Measurements from ENCODE around the gene HBE1. TPM values are rescaled to one million over a fixed set of nuclear protein-coding genes. Genes with fewer than 3 reads are reported as not detected.

HBE1 gene
- polyA plus RNA-seq, 3 donors: 7.4 to 13.8 (median 8.1) TPM

- no peak for DNase-seq (ENCODE audit: low read depth in 3 of 3, low spot score in 2 of 3)
Observed at GRCh38 chr11:5238486-5238885, 31.3 kb downstream of the HBE1 start.

- no peak for DNase-seq (ENCODE audit: low read depth in 3 of 3, low spot score in 2 of 3)
Observed at GRCh38 chr11:5237420-5237819, 32.3 kb downstream of the HBE1 start.

GRCh38 chr11:5235364-5236095, 34.2 kb downstream of the HBE1 start:
- no peak for DNase-seq (ENCODE audit: low read depth in 3 of 3, low spot score in 2 of 3)

- no peak for DNase-seq (ENCODE audit: low read depth in 3 of 3, low spot score in 2 of 3)
Observed at GRCh38 chr11:5234381-5234834, 35.3 kb downstream of the HBE1 start, which contains the start of gene HBD. Gene HBD, minus strand, starts transcription at chr11:5234483. Its CDS starts 50 bp downstream, at chr11:5234433.

GRCh38 chr11:5233307-5233706, 36.4 kb downstream of the HBE1 start:
- no peak for DNase-seq (ENCODE audit: low read depth in 3 of 3, low spot score in 2 of 3)

- DNase-seq (ENCODE audit: low read depth in 3 of 3, low spot score in 2 of 3): no peak
Observed at GRCh38 chr11:5232821-5233220, 36.9 kb downstream of the HBE1 start.

GRCh38 chr11:5232176-5232575, 37.6 kb downstream of the HBE1 start:
- no peak for DNase-seq (ENCODE audit: low read depth in 3 of 3, low spot score in 2 of 3)

- no peak for DNase-seq (ENCODE audit: low read depth in 3 of 3, low spot score in 2 of 3)
Observed at GRCh38 chr11:5231111-5231510, 38.6 kb downstream of the HBE1 start.

- DNase-seq (ENCODE audit: low read depth in 3 of 3, low spot score in 2 of 3): no peak
Observed at GRCh38 chr11:5230266-5230665, 39.5 kb downstream of the HBE1 start.

- DNase-seq (ENCODE audit: low read depth in 3 of 3, low spot score in 2 of 3): no peak
Observed at GRCh38 chr11:5229796-5230195, 39.9 kb downstream of the HBE1 start.

- no peak for DNase-seq (ENCODE audit: low read depth in 3 of 3, low spot score in 2 of 3)
Observed at GRCh38 chr11:5229356-5229755, 40.4 kb downstream of the HBE1 start.

- no peak for DNase-seq (ENCODE audit: low read depth in 3 of 3, low spot score in 2 of 3)
Observed at GRCh38 chr11:5228124-5228523, 41.6 kb downstream of the HBE1 start.

- no peak for DNase-seq (ENCODE audit: low read depth in 3 of 3, low spot score in 2 of 3)
Observed at GRCh38 chr11:5227681-5228080, 42.1 kb downstream of the HBE1 start.

- no peak for DNase-seq (ENCODE audit: low read depth in 3 of 3, low spot score in 2 of 3)
Observed at GRCh38 chr11:5226732-5227310, 42.9 kb downstream of the HBE1 start, which contains the start of gene HBB. Gene HBB, minus strand, starts transcription at chr11:5227071. Its CDS starts 50 bp downstream, at chr11:5227021.

- no peak for DNase-seq (ENCODE audit: low read depth in 3 of 3, low spot score in 2 of 3)
Observed at GRCh38 chr11:5225480-5225871, 44.3 kb downstream of the HBE1 start.

- no peak for DNase-seq (ENCODE audit: low read depth in 3 of 3, low spot score in 2 of 3)
Observed at GRCh38 chr11:5224538-5225479, 44.9 kb downstream of the HBE1 start.

GRCh38 chr11:5223686-5224085, 46.1 kb downstream of the HBE1 start:
- no peak for DNase-seq (ENCODE audit: low read depth in 3 of 3, low spot score in 2 of 3)

- no peak for DNase-seq (ENCODE audit: low read depth in 3 of 3, low spot score in 2 of 3)
Observed at GRCh38 chr11:5223146-5223545, 46.6 kb downstream of the HBE1 start.

All from right renal cortex interstitium (tissue), 3 donors.